Astrocyte (in vitro differentiated cells and primary cell): Measurements from ENCODE around the gene HIC1. TPM values are rescaled to one million over a fixed set of nuclear protein-coding genes. Genes with fewer than 3 reads are reported as not detected.
A peak's percentile ranks its signal among the peaks of the same experiment; 100 is the strongest.

Experiments
- DNase-seq: peaks from one replicate; pipeline ENCODE4 v3.0.0-alpha.2; 2010; ENCODE audit warnings: low read depth
- FAIRE-seq: peaks from 2 replicates; lab custom pipeline; 2011; peaks lifted over from hg19 to GRCh38; lab: Jason Lieb, UNC
- H2AFZ ChIP-seq: 2 replicates; pipeline ENCODE4 v1.6.0; 2012; ENCODE audit warnings: low read depth, low read length, inconsistent platforms
- H3K27ac ChIP-seq: 2 replicates; pipeline ENCODE4 v1.5.1; 2011; ENCODE audit warnings: low read depth, low read length, inconsistent platforms
- H3K27me3 ChIP-seq: 2 replicates; pipeline ENCODE4 v1.6.0; 2011; ENCODE audit warnings: low read length, inconsistent platforms; ENCODE audit not compliant: insufficient read depth
- H3K36me3 ChIP-seq: 2 replicates; pipeline ENCODE4 v1.5.1; 2011; ENCODE audit warnings: low read length, inconsistent platforms; ENCODE audit not compliant: insufficient read depth
- H3K4me1 ChIP-seq: 2 replicates; pipeline ENCODE4 v1.5.1; 2011; ENCODE audit warnings: low read length, inconsistent platforms; ENCODE audit not compliant: insufficient read depth
- H3K4me2 ChIP-seq: 2 replicates; pipeline ENCODE4 v1.6.0; 2012; ENCODE audit warnings: low read length, inconsistent platforms
- H3K4me3 ChIP-seq: 2 replicates; pipeline ENCODE4 v1.5.1; 2011; ENCODE audit warnings: low read depth, mild to moderate bottlenecking, low read length, inconsistent platforms; ENCODE audit not compliant: insufficient read depth
- H3K79me2 ChIP-seq: 2 replicates; pipeline ENCODE4 v1.6.0; 2012; ENCODE audit warnings: mild to moderate bottlenecking, low read length, inconsistent platforms; ENCODE audit not compliant: insufficient read depth
- H3K9ac ChIP-seq: 2 replicates; pipeline ENCODE4 v1.6.0; 2012; ENCODE audit warnings: mild to moderate bottlenecking, low read length, inconsistent platforms
- H3K9me3 ChIP-seq: 2 replicates; pipeline ENCODE4 v1.5.1; 2012; ENCODE audit warnings: low read depth, mild to moderate bottlenecking, low read length, inconsistent platforms; ENCODE audit not compliant: insufficient read depth
- H4K20me1 ChIP-seq: 2 replicates; pipeline ENCODE4 v1.6.0; 2012; ENCODE audit warnings: low read length, inconsistent platforms; ENCODE audit not compliant: insufficient read depth
- H3K27ac Mint-ChIP-seq: one replicate; pipeline ENCODE4 v1.8.0; 2021; ENCODE audit warnings: mild to moderate bottlenecking, mixed read lengths; ENCODE audit not compliant: unreplicated experiment
- H3K27me3 Mint-ChIP-seq: one replicate; pipeline ENCODE4 v1.8.0; 2021; ENCODE audit warnings: low read depth, mixed read lengths; ENCODE audit not compliant: unreplicated experiment
- H3K36me3 Mint-ChIP-seq: one replicate; pipeline ENCODE4 v1.8.0; 2021; ENCODE audit warnings: low read depth, mixed read lengths; ENCODE audit not compliant: unreplicated experiment
- H3K4me1 Mint-ChIP-seq: one replicate; pipeline ENCODE4 v1.8.0; 2021; ENCODE audit warnings: low read depth, mixed read lengths; ENCODE audit not compliant: unreplicated experiment
- H3K4me3 Mint-ChIP-seq: one replicate; pipeline ENCODE4 v1.8.0; 2021; ENCODE audit warnings: mild to moderate bottlenecking, moderate library complexity, mixed read lengths; ENCODE audit not compliant: unreplicated experiment
- H3K9me3 Mint-ChIP-seq: one replicate; pipeline ENCODE4 v1.8.0; 2021; ENCODE audit warnings: mild to moderate bottlenecking, mixed read lengths; ENCODE audit not compliant: unreplicated experiment
- CTCF ChIP-seq: IDR thresholded peaks from 2 replicates; pipeline ENCODE4 v1.5.1; 2011; ENCODE audit warnings: low read depth, mild to moderate bottlenecking, inconsistent platforms, low read length, moderate library complexity; ENCODE audit not compliant: insufficient read depth
- EZH2 ChIP-seq: IDR thresholded peaks from 2 replicates; pipeline ENCODE4 v1.6.1; 2012; ENCODE audit warnings: mild to moderate bottlenecking, low read length, inconsistent platforms; ENCODE audit not compliant: insufficient read depth
- microRNA-seq: library from miRNA; unstranded; fragments of <30 nt; microRNA quantifications from one replicate; pipeline ENCODE4 v1.2.0, GENCODE V29; 2020
- total RNA-seq: library from RNA; stranded (reverse); gene quantifications from 2 replicates; pipeline ENCODE4 v1.2.1, GENCODE V29; 2021

HIC1 gene
- total RNA-seq, 1 donor from 2014 or later, result 9.0 TPM

GRCh38 chr17:2111691-2112090, 56.8 kb downstream of the HIC1 start:
- no peak for TF ChIP-seq CTCF
- TF ChIP-seq EZH2, result no peak
- Mint-ChIP-seq H3K27me3 (no peaks in the 10 kb centered on the region), H3K4me1 (peaks cover 23% of the 10 kb centered on the region), H3K4me3 (no peak overlapping the region), H3K9me3 (no peaks in the 10 kb centered on the region), H3K27ac (peak overlapping the region; percentile 81), H3K36me3 (no peaks in the 10 kb centered on the region)
- Histone ChIP-seq H4K20me1 (no peaks in the 10 kb centered on the region), H2AFZ (no peak overlapping the region), H3K36me3 (no peaks in the 10 kb centered on the region), H3K27me3 (no peaks in the 10 kb centered on the region), H3K4me2 (peak overlapping the region; percentile 8), H3K9me3 (no peaks in the 10 kb centered on the region), H3K4me3 (no peak overlapping the region), H3K4me1 (peaks cover 13% of the 10 kb centered on the region), H3K27ac (peak overlapping the region; percentile 2), H3K79me2 (no peaks in the 10 kb centered on the region), H3K9ac (no peak overlapping the region)
- peak; percentile 39 for FAIRE-seq
- peak; percentile 96 for DNase-seq

Small RNAs within 50 kb of the gene (microRNA-seq; reads per million reads assigned to microRNA genes)
- gene MIR132 (1,227 reads per million, percentile 83 among the genes with 10 or more reads in this experiment), gene MIR212 (58.0 reads per million, percentile 60 among the genes with 10 or more reads in this experiment)

Other genes with a start within 250 kb of the HIC1 start
- gene SMYD4, start 225.2 kb upstream of the HIC1 start, total RNA-seq, result 8.6 and 10.7 TPM in 2 replicates
- 62.6 and 68.8 TPM in 2 replicates for gene RPA1, start 225.1 kb upstream of the HIC1 start, total RNA-seq
- gene RTN4RL1, start 29.8 kb upstream of the HIC1 start, total RNA-seq, result 0.65 and 0.77 TPM in 2 replicates
- gene DPH1, start 24.9 kb upstream of the HIC1 start, total RNA-seq, result 25.8 and 26.7 TPM in 2 replicates
- 32.8 and 36.8 TPM in 2 replicates for gene OVCA2, start 13.1 kb upstream of the HIC1 start, total RNA-seq
- 39.7 and 47.7 TPM in 2 replicates for gene SMG6, start 248.7 kb downstream of the HIC1 start, total RNA-seq
- 15.4 and 17.9 TPM in 2 replicates for gene SRR, start 248.8 kb downstream of the HIC1 start, total RNA-seq